ENCODE results near the gene RRP9.

- no peak for TF ChIP-seq EZH2 (optimal IDR thresholded peaks at IDR 0.05; ENCODE audit: low read depth, low read length)
- no peak for TF ChIP-seq EZH2phosphoT487 (IDR thresholded peaks at IDR 0.05; ENCODE audit: low read length)
Measured at GRCh38 chr3:51940648-51941462, 849 bp downstream of the RRP9 start.

All from MM.1S (cell line).